Stimulated activated CD8-positive, alpha-beta memory T cell treated with anti-CD3 and anti-CD28 coated beads, Interleukin-4, amount 100 ng/mL, for 24 hours (primary cell): ENCODE data around the gene CNTNAP1.

ENCODE experiments used
- DNase-seq: peaks from one replicate; pipeline ENCODE4 v3.0.0-alpha.2; 2020; ENCODE audit warnings: low read depth

The CNTNAP1 gene

DNA sequence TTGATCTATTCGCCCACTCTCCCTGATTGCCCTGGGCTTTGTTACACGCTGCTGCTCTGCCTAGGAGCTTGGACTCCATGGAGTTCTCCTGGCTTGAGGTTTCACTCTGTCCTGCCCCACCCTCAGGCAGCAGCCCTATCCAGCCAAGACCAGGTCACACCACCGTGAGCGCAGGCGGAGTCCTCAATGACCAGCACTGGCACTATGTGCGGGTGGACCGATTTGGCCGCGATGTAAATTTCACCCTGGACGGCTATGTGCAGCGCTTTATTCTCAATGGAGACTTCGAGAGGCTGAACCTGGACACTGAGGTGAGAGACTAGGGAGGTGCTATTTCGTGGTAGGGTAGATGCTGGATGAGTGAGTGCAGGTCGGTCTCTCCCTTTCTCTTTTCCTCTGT, 3.5 kb downstream of the CNTNAP1 start:
- DNase-seq = no peak

GRCh38 chr17:42686520-42687128, 4.3 kb downstream of the CNTNAP1 start:
- DNase-seq = no peak

DNA sequence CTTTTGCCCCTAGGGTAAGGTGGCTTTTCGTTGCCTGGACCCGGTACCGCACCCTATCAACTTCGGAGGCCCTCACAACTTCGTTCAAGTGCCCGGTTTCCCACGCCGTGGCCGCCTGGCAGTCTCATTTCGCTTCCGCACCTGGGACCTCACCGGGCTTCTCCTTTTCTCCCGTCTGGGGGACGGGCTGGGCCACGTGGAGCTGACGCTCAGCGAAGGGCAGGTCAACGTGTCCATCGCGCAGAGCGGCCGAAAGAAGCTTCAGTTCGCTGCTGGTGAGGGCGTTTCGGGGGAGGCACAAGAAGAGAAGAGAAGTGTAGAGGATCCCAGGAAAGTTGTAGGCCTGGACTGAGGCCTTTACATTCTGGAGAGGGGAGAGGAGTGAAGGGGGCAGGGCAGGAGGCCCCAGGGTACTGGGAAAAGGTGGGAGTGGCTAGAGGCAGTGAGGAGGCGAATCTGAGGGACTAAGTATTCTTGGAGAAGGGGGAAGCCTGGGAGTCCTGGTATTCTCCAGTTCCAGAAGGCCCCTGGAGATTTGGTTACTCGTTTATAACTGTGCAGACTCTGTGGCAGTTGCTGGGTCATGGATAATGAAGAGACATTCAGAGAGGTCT, 5.5 kb downstream of the CNTNAP1 start:
- DNase-seq = no peak

GRCh38 chr17:42690596-42690995, 8.3 kb downstream of the CNTNAP1 start:
- no peak for DNase-seq

DNA sequence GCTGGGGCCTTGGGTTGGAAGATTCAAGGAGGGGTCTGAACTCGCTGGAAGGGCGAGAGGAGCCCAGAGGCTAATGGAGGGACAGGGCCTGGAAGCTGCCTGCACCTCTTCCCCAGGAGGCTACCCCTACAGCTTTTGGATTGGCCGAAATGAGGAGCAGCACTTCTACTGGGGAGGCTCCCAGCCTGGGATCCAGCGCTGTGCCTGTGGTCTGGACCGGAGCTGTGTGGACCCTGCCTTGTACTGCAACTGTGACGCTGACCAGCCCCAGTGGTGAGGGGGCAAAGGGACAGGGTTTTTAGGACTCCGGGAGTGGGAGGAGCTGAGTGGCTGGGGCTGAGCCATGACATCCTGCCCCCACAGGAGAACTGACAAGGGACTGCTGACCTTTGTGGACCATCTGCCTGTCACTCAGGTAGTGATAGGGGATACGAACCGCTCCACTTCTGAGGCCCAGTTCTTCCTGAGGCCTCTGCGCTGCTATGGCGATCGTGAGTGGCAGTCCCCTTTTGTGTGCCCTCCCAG, 8.8 kb downstream of the CNTNAP1 start:
- no peak for DNase-seq

GRCh38 chr17:42692489-42692888, 10.2 kb downstream of the CNTNAP1 start:
- no peak for DNase-seq

DNA sequence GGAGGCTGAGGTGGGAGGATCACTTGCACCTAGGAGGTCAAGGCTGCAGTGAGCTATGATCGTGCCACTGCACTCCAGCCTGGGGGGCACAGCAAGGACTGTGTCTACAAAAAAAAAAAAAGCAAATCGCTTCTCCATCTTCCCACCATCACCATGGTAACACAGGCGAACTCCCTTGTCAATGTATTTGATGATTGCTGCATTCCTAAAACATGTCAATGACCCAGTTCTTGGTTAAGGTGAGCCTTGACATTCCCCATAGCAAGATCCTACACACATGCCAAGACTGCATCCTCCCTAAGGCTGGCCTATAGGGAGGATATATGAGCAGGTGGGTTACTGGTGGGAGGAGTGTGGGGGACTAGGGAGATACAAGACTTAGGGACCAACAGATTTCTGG, 12.2 kb downstream of the CNTNAP1 start:
- no peak for DNase-seq

DNA sequence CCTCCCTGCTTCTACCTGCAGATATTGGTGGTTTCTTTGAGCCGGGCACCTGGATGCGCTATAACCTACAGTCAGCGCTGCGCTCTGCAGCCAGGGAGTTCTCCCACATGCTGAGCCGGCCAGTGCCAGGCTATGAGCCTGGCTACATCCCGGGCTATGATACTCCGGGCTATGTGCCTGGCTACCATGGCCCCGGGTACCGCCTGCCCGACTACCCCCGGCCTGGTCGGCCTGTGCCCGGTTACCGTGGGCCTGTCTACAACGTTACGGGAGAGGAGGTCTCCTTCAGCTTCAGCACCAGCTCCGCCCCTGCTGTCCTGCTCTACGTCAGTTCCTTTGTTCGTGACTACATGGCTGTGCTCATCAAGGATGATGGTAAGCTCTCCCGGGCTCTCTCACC, 13.2 kb downstream of the CNTNAP1 start:
- DNase-seq = no peak

DNA sequence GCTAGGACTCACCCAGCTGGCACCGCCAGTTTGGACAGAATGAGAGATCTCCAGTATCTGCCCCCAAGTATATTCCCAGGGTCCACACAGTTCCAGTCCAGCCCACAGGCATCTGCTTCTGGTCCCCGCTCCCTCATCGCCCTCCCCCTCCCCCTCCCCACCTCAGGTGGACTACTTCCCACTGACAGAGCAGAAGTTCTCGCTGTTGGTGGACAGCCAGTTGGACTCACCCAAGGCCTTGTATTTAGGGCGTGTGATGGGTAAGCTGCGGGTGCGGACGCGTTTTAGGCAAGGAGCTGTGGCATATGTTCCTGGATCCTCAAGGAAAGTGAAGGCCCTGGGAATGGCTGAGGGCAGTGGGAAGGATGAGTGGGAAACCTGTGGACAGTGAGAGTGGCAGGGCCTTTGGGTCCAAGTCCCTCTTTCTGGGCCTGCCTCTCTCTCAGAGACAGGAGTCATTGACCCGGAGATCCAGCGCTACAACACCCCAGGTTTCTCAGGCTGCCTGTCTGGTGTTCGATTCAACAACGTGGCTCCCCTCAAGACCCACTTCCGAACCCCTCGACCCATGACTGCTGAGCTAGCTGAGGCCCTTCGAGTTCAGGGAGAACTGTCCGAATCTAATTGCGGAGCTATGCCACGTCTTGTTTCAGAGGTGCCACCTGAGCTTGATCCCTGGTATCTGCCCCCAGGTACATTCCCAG, 14.9 kb downstream of the CNTNAP1 start:
- no peak for DNase-seq

DNA sequence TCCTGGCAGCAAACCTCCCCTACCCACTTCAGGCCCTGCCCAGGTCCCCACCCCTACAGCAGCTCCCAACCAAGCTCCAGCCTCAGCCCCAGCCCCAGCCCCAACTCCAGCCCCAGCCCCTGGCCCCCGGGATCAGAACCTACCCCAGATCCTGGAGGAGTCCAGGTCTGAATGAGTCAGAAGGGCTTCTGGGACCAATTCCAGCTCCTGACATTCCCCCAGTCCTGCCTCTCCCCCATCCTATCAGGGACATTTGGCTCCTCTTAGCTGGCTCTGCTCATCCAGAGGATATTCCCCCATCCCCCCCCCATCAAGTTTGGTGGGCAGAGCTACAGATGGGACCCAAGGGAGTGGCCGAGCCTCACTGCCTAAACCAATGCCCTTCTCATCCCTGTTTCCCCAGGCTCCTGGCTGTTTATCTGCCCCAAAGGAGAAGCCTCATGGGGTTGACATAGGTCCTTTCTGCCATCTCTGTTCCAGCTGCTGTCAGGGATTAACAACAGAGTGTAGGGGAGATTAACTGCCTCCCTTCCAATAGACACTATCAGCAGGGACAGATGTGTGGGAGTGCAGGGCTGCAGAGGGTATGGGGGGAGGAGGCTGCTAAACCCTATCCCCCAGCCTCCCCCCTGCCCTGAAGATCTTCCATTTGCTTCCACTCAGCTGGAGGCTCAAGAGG, 16.5 kb downstream of the CNTNAP1 start:
- DNase-seq = no peak

GRCh38 chr17:42699415-42699740, 17.0 kb downstream of the CNTNAP1 start:
- no peak for DNase-seq

DNA sequence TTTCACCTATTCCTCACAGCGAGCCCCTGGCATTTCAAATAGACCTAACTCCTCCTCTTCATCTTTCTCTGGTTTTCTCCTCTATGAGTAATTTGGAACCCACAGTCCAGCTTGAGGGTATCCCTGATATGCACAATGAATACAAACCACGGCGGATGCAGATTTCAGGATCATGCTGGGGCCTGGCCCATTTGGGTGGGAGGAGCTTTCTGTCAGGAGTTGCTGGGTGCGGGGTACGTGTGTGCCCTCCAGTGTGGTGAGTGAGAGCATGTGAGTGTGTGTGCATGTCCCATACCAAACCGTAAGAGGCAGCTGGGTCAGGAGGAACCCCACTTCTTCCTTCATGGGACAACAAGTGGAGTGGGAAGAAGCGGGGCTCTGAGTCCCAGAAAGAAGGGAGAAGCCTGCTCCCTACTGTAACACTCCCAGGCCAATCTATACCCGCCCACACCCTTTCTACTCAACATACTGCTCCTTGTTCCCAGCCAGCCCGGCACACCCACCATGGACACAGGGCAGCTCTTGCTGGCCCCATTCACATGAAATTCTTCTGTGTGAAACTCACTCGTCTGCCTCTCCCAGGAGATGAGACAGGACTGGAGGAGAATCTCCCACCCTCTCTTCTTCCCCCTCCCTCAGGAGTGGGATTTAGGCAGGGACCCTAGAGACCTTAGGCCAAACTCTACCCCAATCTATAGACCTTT, 18.4 kb downstream of the CNTNAP1 start:
- no peak for DNase-seq

DNA sequence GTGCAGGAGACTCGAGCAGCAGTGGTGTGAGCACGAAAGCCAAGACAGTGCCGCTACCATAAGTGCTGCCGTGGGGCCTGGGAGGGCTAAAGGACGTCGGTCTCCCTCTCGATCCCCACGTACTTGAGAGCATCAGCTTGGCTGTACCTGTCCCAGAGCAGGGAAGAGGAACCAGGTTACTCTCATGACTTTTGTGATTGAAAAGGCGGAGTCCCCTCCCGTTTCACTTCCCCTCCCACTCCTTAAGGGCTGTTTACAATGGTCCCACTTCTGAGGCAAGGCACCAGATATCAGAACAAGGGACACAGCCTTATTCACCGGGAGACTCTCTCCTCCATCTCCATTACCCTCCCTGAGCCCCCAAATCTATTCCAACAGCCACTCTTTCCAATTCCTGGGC, 20.1 kb downstream of the CNTNAP1 start:
- DNase-seq = no peak

DNA sequence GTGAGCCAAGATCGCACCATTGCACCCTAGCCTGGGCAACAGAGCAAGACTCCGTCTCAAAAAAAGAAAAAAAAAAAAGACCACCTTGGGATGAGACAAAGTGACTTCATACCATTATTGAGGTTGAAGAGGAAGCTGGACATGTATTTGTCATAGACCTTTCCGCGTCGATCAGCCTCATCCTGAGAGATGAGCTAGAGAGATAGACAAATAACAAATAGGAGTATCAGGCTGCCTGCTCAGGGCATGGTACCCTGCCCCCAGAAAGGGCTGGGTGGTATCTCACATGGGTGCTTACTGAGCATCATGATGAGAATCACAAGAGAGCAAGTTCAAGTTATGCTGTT, 22.1 kb downstream of the CNTNAP1 start:
- no peak for DNase-seq

DNA sequence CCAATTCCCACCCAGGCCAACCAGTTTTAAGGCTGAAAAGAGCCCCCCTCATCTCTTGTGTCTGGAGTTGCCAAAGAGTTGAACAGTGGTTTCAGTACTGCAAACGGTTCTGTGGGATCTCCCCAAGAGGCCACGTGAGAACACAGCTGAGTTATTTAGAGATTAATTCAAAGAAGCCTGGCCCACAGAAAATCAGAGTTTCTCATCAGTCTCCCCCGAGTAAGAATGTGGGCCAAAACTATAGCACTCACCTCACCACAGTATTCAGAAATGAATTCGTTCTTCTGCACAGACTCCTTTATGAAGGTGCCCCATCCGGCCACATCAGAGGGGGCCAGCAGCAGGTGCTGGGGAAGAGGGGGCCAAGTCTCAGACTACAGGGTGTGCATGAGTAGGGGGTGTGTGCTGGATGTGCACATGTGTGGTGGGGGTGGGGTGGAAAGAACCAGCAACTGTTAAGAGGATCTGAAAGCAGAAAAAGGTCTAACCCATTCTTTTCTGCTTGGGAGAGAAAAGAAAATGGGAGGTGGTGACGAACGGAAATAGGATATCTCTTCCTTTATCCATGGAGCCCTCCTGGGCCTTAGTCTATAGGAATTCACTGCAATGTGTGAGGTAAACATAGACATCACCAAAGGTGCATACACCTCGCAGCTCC, 22.6 kb downstream of the CNTNAP1 start:
- no peak for DNase-seq

DNA sequence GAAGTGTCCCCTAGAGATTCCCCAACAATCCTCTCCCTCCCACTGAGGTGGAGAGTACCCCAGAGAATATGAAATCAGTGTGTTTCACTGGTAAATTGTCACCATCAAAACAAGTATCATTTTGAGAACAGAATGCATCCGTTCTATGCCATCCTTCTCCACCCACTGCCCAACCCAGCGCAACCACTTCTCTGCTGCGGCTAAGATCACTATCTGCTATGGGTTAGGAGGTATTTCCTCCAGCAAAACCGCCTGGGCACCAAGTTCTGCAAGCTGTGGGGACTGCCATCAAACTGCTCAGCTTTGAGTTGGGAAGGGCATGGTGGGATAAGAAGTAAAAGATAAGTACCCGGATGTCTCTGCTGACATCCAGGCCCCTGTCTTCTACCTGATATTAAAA, 24.4 kb downstream of the CNTNAP1 start:
- no peak for DNase-seq

DNA sequence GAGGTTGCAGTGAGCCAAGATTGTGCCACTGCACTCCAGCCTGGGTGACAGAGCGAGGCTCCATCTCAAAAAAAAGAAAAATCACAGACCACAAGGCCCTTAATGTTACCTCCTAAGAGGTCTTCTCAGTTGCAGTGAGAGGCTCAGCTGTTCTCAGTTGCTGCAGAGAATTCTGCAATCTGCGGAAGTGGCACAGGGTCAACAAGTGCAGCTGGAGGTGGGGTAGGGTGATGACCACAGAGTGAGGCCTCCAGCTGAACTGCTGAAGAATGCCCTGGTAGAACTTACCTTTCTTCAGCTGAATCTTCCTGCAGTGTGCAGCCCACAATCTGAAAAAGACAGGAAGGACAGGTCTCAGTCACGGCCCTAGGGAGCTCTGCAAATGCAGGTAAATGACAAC, 26.3 kb downstream of the CNTNAP1 start:
- DNase-seq = no peak

DNA sequence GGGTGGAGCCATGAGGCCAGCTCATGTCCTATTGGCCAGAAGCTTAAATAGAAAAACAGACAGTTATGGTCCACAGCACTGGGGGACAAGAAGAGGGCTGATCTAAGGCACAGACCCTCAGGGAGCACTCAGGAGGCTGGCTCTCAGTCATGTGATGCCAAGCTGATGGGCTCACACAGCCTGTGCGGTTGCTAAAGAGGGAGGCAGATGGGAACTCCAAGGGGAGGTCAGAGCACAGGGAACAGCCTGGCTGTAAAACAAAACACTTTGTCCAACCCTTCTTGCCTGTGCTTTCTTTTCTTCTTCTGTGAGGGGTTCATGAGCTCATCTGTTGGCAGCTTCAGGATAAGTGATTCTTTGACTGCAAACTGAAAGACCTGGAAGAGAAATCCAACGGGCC, 27.2 kb downstream of the CNTNAP1 start:
- DNase-seq = no peak

GRCh38 chr17:42720996-42721583, 38.8 kb downstream of the CNTNAP1 start:
- DNase-seq = no peak

GRCh38 chr17:42723636-42724035, 41.3 kb downstream of the CNTNAP1 start:
- no peak for DNase-seq

DNA sequence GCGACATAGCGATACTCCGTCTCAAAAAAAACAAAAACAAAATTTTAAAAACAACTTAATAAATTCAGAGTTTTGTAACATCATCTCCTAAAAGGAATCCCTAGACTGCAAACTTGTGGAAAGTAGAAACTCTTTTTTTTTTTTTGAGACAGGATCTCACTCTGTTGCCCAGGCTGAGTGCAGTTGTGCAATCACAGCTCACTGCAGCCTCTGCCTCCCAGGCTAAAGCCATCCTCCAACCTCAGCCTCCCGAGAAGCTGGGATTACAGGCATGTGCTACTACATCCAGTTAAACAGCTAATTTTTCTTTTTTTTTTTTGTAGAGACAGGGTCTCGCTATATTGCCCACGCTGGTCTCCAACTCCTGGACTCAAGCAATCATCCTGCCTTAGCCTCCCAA, 42.8 kb downstream of the CNTNAP1 start:
- DNase-seq = no peak

GRCh38 chr17:42740699-42741098, 58.4 kb downstream of the CNTNAP1 start:
- no peak for DNase-seq
